K562 (cell line): ENCODE results near the gene SYNE1. TPM values are rescaled to one million over a fixed set of nuclear protein-coding genes. Genes with fewer than 3 reads are reported as not detected.

Experiments
- ATAC-seq: fragments of 200-7000 bp; cut with Tn5 transposase; 3 replicates; pipeline ENCODE4 v1.9.1; 2020; ENCODE audit warnings: moderate library complexity
- BruUV-seq: library from RNA; stranded (reverse); fragments of 400-500 nt; replicated peaks from 2 replicates; lab custom pipeline; 2021; lab: Mats Ljungman, UMichigan
- CTCF ChIA-PET: fragments of 300-600 bp; formaldehyde crosslinking; extraction: SDS; loops from one replicate; lab custom pipeline; 2021; ENCODE audit warnings: low intra/inter-chr PET ratio; lab: Yijun Ruan, JAX
- POLR2A ChIA-PET: fragments of 300-600, 350-650 bp; sonication (Branson Sonifier 250); formaldehyde crosslinking; extraction: SDS; loops from one replicate; lab custom pipeline; 2021; ENCODE audit warnings: antibody characterized with exemption, inconsistent platforms; lab: Yijun Ruan, JAX
- DNase-seq, 4 experiments: peaks; one replicate each; pipeline versions ENCODE4 v3.0.0 to v3.0.0-alpha.2; 2011 to 2018; ENCODE audit warnings: low spot score in 3 of 4, mixed read lengths in 3 of 4; ENCODE audit errors: extremely low read depth in 1 of 4
- FAIRE-seq: peaks from 2 replicates; lab custom pipeline; 2011; peaks lifted over from hg19 to GRCh38; lab: Jason Lieb, UNC
- H2AFZ ChIP-seq: 2 replicates; pipeline ENCODE4 v1.6.0; 2011; ENCODE audit warnings: low read depth, low read length, control low read depth, inconsistent platforms
- H3K27ac ChIP-seq: fragments of 200-600 bp; 3 replicates; pipeline ENCODE4 v1.8.0; 2011; ENCODE audit warnings: low read depth, mild to moderate bottlenecking, control low read depth, inconsistent platforms, low read length, moderate library complexity, mixed read lengths; ENCODE audit errors: extremely low read depth
- H3K27me3 ChIP-seq, 2 experiments: fragments of 300-600 bp in 1 of 2; 2 replicates in 1 of 2; 3 replicates in 1 of 2; pipeline versions ENCODE4 v1.6.0 to v1.8.0; 2011; ENCODE audit warnings: inconsistent platforms in 2 of 2, low read length in 2 of 2, mild to moderate bottlenecking in 1 of 2, mixed read lengths in 1 of 2, moderate library complexity in 1 of 2; ENCODE audit not compliant: control insufficient read depth in 2 of 2, insufficient read depth in 2 of 2
- H3K36me3 ChIP-seq: fragments of 300-600 bp; 3 replicates; pipeline ENCODE4 v1.8.0; 2011; ENCODE audit warnings: mild to moderate bottlenecking, low read length, inconsistent platforms; ENCODE audit not compliant: control insufficient read depth, insufficient read depth
- H3K4me1 ChIP-seq, 2 experiments: fragments of 200-600 bp in 1 of 2; replicated peaks in 1 of 2; 2 replicates in 1 of 2; 3 replicates in 1 of 2; pipeline versions ENCODE4 v1.5.1 to v1.8.0; 2011; ENCODE audit warnings: inconsistent platforms in 2 of 2, low read length in 2 of 2, mild to moderate bottlenecking in 1 of 2, mixed read lengths in 1 of 2, moderate library complexity in 1 of 2; ENCODE audit not compliant: control insufficient read depth in 2 of 2, insufficient read depth in 2 of 2
- H3K4me2 ChIP-seq: 2 replicates; pipeline ENCODE4 v1.6.1; 2011; ENCODE audit warnings: low read length, control low read depth, inconsistent platforms, mixed read lengths; ENCODE audit not compliant: insufficient read depth
- H3K4me3 ChIP-seq: fragments of 200-600 bp; sonication (generic), shearing (Covaris generic); 2 replicates; pipeline ENCODE4 v1.5.1; 2016; ENCODE audit warnings: control low read depth, inconsistent platforms
- H3K79me2 ChIP-seq: fragments of 200-600 bp; 3 replicates; pipeline ENCODE4 v1.8.0; 2011; ENCODE audit warnings: low read length, inconsistent platforms; ENCODE audit not compliant: control insufficient read depth, insufficient read depth
- H3K9ac ChIP-seq, 2 experiments: 2 replicates each; pipeline versions ENCODE4 v1.6.0 to v1.6.1; 2011; ENCODE audit warnings: low read depth in 2 of 2, low read length in 2 of 2, control low read depth in 1 of 2, inconsistent platforms in 1 of 2, mild to moderate bottlenecking in 1 of 2, mixed read lengths in 1 of 2; ENCODE audit not compliant: insufficient read depth in 1 of 2
- H3K9me1 ChIP-seq: one replicate; pipeline ENCODE4 v1.6.0; 2011; ENCODE audit warnings: inconsistent platforms, mild to moderate bottlenecking, low read length, moderate library complexity; ENCODE audit not compliant: control insufficient read depth, insufficient read depth
- H3K9me3 ChIP-seq: replicated peaks from 2 replicates; pipeline ENCODE4 v1.5.1; 2011; ENCODE audit warnings: low read depth, low read length, inconsistent platforms; ENCODE audit not compliant: control insufficient read depth, insufficient read depth
- H4K20me1 ChIP-seq: replicated peaks from 2 replicates; pipeline ENCODE4 v1.6.1; 2011; ENCODE audit warnings: low read length, inconsistent platforms, mixed read lengths; ENCODE audit not compliant: control insufficient read depth, insufficient read depth
- ATF3 ChIP-seq, 2 experiments: fragments of 450-650 bp in 1 of 2; sonication (generic) in 1 of 2; formaldehyde crosslinking in 1 of 2; IDR thresholded peaks in 1 of 2; conservative IDR thresholded peaks in 1 of 2; 2 replicates each; pipeline versions ENCODE4 v1.6.1 to v1.8.1; 2016 to 2023; ENCODE audit warnings: mild to moderate bottlenecking in 2 of 2, moderate library complexity in 2 of 2, inconsistent platforms in 1 of 2, missing genetic modification reagents in 1 of 2
- CREB1 ChIP-seq, 2 experiments: sonication (generic) in 1 of 2; formaldehyde crosslinking in 1 of 2; IDR thresholded peaks; 2 replicates each; pipeline versions ENCODE4 v1.6.1 to v1.8.0; 2012 to 2022; ENCODE audit warnings: inconsistent platforms in 1 of 2, mild to moderate bottlenecking in 1 of 2, missing genetic modification reagents in 1 of 2, moderate library complexity in 1 of 2
- FOXK2 ChIP-seq, 2 experiments: fragments of 450-650 bp; IDR thresholded peaks in 1 of 2; conservative IDR thresholded peaks in 1 of 2; 2 replicates each; pipeline ENCODE4 v1.6.1; 2016; ENCODE audit warnings: low read depth in 2 of 2, mild to moderate bottlenecking in 1 of 2
- KLF16 ChIP-seq: IDR thresholded peaks from 2 replicates; pipeline ENCODE4 v1.6.1; 2016; ENCODE audit warnings: antibody characterized with exemption
- KLF6 ChIP-seq: fragments of 250-450 bp; sonication (Bioruptor Pico); IDR thresholded peaks from 2 replicates; pipeline ENCODE4 v1.4.0; 2020; ENCODE audit warnings: mild to moderate bottlenecking, moderate library complexity, borderline replicate concordance
- MAFK ChIP-seq: IDR thresholded peaks from 2 replicates; pipeline ENCODE4 v1.6.1; 2011; ENCODE audit warnings: low read length, improper control_type of control experiment
- NFE2L1 ChIP-seq: fragments of 450-650 bp; IDR thresholded peaks from 2 replicates; pipeline ENCODE4 v1.6.1; 2016; ENCODE audit warnings: missing genetic modification characterization, low read depth, mild to moderate bottlenecking, missing compliant biosample characterization, moderate library complexity, borderline replicate concordance
- POLR2H ChIP-seq: IDR thresholded peaks from 2 replicates; pipeline ENCODE4 v1.6.1; 2016; ENCODE audit warnings: missing genetic modification characterization, low read depth, mild to moderate bottlenecking, control low read depth, missing compliant biosample characterization, moderate library complexity
- RHOXF2B ChIP-seq: fragments of 250-450 bp; sonication (Bioruptor Pico); conservative IDR thresholded peaks from 2 replicates; pipeline ENCODE4 v1.5.1; 2021
- RNF219 ChIP-seq: fragments of 250-450 bp; sonication (Bioruptor Pico); IDR thresholded peaks from 2 replicates; pipeline ENCODE4 v1.5.0; 2022; ENCODE audit warnings: mild to moderate bottlenecking
- RUNX1 ChIP-seq: sonication (generic); IDR thresholded peaks from 2 replicates; pipeline ENCODE4 v1.6.1; 2016; ENCODE audit warnings: antibody characterized with exemption, low read depth
- SMARCA5 ChIP-seq: fragments of 450-650 bp; IDR thresholded peaks from 2 replicates; pipeline ENCODE4 v1.6.1; 2016
- SOX6 ChIP-seq: fragments of 450-650 bp; IDR thresholded peaks from 2 replicates; pipeline ENCODE4 v1.6.1; 2014; ENCODE audit warnings: mild to moderate bottlenecking
- ZC3H4 ChIP-seq: sonication (generic); formaldehyde crosslinking; IDR thresholded peaks from 2 replicates; pipeline ENCODE4 v1.9.0; 2021; ENCODE audit warnings: missing genetic modification reagents, borderline replicate concordance
- ZKSCAN8 ChIP-seq: fragments of 200-800 bp; sonication (Bioruptor generic); IDR thresholded peaks from 2 replicates; pipeline ENCODE4 v1.6.1; 2016; ENCODE audit warnings: missing genetic modification characterization, missing compliant biosample characterization
- ZNF766 ChIP-seq: fragments of 200-800 bp; sonication (Bioruptor generic); conservative IDR thresholded peaks from 2 replicates; pipeline ENCODE4 v1.6.1; 2016; ENCODE audit warnings: missing genetic modification characterization, missing compliant biosample characterization
- WGBS: fragments of 100-300 bp; shearing (Covaris generic); methylation state at CpG from one replicate; pipeline ENCODE4 v1.1.6; 2016; ENCODE audit warnings: low coverage, mixed read lengths; ENCODE audit not compliant: insufficient coverage; ENCODE audit errors: missing lambda C conversion rate; 5-methylcytosine and 5-hydroxymethylcytosine counted together
- in situ Hi-C: fragments of 300-500 bp; cut with MboI; formaldehyde crosslinking; loops from 4 replicates; pipeline ENCODE4 v1.15.0; 2018; ENCODE audit warnings: inconsistent platforms, mixed read lengths
- intact Hi-C: fragments of 100-400 bp; cut with micrococcal nuclease; formaldehyde crosslinking; loops from 2 replicates; pipeline ENCODE4 v1.14.2; 2022
- polyA plus RNA-seq, 8 experiments: library from polyadenylated mRNA; depleted of rRNA in 4 of 8; stranded (reverse) in 5 of 8; unstranded in 3 of 8; fragments of >200 nt; fragmentation: Nextera tagmentation in 2 of 8; fragmentation: Illumina TruSeq in 1 of 8; extraction: Ambion mirVana in 2 of 8; extraction: Trizol in 1 of 8; gene quantifications; 2 replicates each; pipeline versions ENCODE4 v1.2.1 to v1.2.3, GENCODE V29; 2011 to 2014; ENCODE audit warnings: inconsistent platforms in 1 of 8, missing spikeins in 1 of 8
- total RNA-seq, 7 experiments: library from RNA; depleted of rRNA in 6 of 7; stranded (reverse); fragments of >200 nt in 6 of 7; fragmentation: Illumina TruSeq in 2 of 7; extraction: Trizol in 2 of 7; gene quantifications; 2 replicates each; pipeline versions ENCODE4 v1.2.1 to v1.2.3, GENCODE V29; 2011 to 2021; ENCODE audit warnings: low replicate concordance in 1 of 7
- TF ChIP-seq, protein P1 (sequence below): fragments of 250-450 bp; sonication (Bioruptor Pico); IDR thresholded peaks from 2 replicates; pipeline ENCODE4 v1.5.0; 2021

SYNE1 gene
- total and polyA plus RNA-seq, 9 of the 15 experiments (the other 6 are each of a cell fraction or from before 2014, with no cell fraction given), result under 0.01 to 0.42 (median 0.08) TPM; not detected in 1

DNA sequence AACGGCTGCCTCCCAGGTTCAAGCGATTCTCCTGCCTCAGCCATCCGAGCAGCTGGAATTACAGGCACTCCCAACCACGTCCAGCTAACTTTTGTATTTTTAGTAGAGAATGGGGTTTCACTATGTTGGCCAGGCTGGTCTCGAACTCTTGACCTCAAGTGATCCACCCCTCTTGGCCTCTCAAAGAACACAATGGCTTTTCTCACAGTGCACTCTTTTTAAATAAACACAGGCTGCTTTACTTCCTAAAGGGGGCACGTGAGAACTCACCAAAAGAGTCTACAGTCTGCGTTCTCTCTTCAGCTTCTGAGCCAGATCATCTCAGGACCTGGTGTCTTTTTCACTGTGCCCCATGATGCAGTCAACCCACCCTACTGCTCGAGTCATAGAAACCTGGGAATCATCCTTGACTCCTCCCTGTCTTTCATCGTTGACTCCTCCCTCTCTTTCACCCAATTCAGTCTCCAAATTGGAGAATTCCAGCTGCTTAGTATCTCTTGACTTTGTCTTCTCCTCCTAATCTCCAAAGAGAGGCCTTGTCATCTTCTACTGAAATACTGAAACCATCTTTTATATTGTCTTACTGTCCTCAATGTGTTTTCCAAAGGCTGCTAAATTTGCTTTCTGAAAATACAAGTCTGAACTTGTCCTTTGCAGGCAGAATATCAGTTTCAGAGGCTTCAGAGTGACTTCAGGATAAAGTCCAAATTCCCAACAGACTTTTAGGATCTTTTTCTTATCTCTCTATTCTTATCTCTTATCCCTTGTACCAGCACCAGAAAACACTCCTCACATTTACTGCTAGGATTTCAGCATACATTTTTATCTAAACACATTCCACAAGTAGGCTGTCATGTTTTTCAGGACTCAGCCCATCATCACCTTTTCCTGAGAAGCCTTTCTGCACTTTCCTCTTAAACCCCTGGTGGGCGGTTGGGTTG lies 323.4 kb downstream of the SYNE1 start (continued):
- TF ChIP-seq KLF6 (CRISPR knock-in tag), result no peak
- TF ChIP-seq, all 486 proteins: peak for 0

DNA sequence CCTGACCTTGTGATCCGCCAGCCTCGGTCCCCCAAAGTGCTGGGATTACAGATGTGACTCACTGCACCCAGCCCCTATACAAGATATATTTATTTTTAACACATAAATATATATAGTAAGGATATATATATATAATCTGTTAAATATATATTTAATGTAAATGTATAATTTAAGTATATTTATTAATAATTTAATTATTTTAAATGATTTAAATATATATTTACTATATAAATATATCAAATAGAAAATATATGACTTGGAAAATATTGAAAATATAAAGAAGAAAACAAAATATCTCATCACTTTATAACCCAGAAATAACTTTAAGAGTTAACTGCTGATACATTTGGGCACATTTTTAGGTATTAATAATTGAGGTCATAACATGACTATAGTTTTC lies 324.7 kb downstream of the SYNE1 start:
- Histone ChIP-seq H3K36me3 (no peaks in the 10 kb centered on the region), H3K27me3 (0 out of 5 replicates have a peak, but pooled peaks cover 0 to 4% of the 10 kb centered on the region in 2 experiments), H3K9me3 (no peaks in the 10 kb centered on the region), H3K9me1 (no peaks in the 10 kb centered on the region), H2AFZ (no peak overlapping the region), H3K4me1 (no peaks in the 10 kb centered on the region), H3K27ac (no peak overlapping the region), H3K79me2 (no peaks in the 10 kb centered on the region), H4K20me1 (no peaks in the 10 kb centered on the region), H3K4me2 (no peak overlapping the region), H3K4me3 (no peak overlapping the region), H3K9ac (no peak overlapping the region)
- in situ Hi-C loops (no loop called here), intact Hi-C loops (no loop called here)
- WGBS, result 0% methylated on average over 2 of the region's 2 CpGs
- no TSS peak for BruUV-seq
- FAIRE-seq (no peak), ATAC-seq (no peak), DNase-seq (no peak)
- CTCF ChIA-PET, result no interaction called here
- POLR2A ChIA-PET, result no interaction called here
- TF ChIP-seq CREB1 (IDR thresholded peaks at IDR 0.05) (no peak), CREB1 (CRISPR knock-in tag; IDR thresholded peaks at IDR 0.05) (no peak), FOXK2 (conservative IDR thresholded peaks at IDR 0.05 in 1 of 2, IDR thresholded peaks at IDR 0.05 in 1 of 2; ENCODE audit: low read depth in 2 of 2) (no peak), ATF3 (IDR thresholded peaks at IDR 0.05) (no peak), ATF3 (CRISPR knock-in tag; conservative IDR thresholded peaks at IDR 0.05) (no peak), MAFK (no peak), KLF16 (no peak), RNF219 (CRISPR knock-in tag) (no peak), SMARCA5 (no peak), RUNX1 (no peak), RHOXF2B (no peak), ZNF766 (no peak), ZC3H4 (CRISPR knock-in tag) (no peak), ZKSCAN8 (CRISPR knock-in tag) (no peak), SOX6 (no peak), NFE2L1 (no peak), POLR2H (tag) (no peak)
- TF ChIP-seq, protein P1, sequence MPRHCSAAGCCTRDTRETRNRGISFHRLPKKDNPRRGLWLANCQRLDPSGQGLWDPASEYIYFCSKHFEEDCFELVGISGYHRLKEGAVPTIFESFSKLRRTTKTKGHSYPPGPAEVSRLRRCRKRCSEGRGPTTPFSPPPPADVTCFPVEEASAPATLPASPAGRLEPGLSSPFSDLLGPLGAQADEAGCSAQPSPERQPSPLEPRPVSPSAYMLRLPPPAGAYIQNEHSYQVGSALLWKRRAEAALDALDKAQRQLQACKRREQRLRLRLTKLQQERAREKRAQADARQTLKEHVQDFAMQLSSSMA, result no peak
